Neural progenitor cell (in vitro differentiated cells): ENCODE measurements around the gene DAP. TPM values are rescaled to one million over a fixed set of nuclear protein-coding genes. Genes with fewer than 3 reads are reported as not detected.
A peak's percentile ranks its signal among the peaks of the same experiment; 100 is the strongest.

Source experiments
- DNase-seq: peaks from one replicate; pipeline ENCODE4 v3.0.0-alpha.2; 2016; ENCODE audit warnings: low spot score
- H2AFZ ChIP-seq: fragments of 200-600 bp; sonication (generic); replicated peaks from 2 replicates; pipeline ENCODE4 v1.6.1; 2016; ENCODE audit warnings: antibody characterized with exemption
- H3F3A ChIP-seq: fragments of 200-600 bp; sonication (generic); 2 replicates; pipeline ENCODE4 v1.6.1; 2016; ENCODE audit warnings: antibody characterized with exemption, low read depth
- H3K27ac ChIP-seq: fragments of 200-600 bp; sonication (generic); 2 replicates; pipeline ENCODE4 v1.5.1; 2016; ENCODE audit warnings: mild to moderate bottlenecking
- H3K27me3 ChIP-seq: fragments of 200-600 bp; sonication (generic); 2 replicates; pipeline ENCODE4 v1.6.1; 2016; ENCODE audit warnings: mild to moderate bottlenecking, moderate library complexity
- H3K36me3 ChIP-seq: fragments of 200-600 bp; sonication (generic); 2 replicates; pipeline ENCODE4 v1.5.1; 2016
- H3K4me1 ChIP-seq: fragments of 200-600 bp; sonication (generic); 2 replicates; pipeline ENCODE4 v1.6.1; 2016; ENCODE audit warnings: mixed run types
- H3K4me2 ChIP-seq: fragments of 200-600 bp; sonication (generic); 2 replicates; pipeline ENCODE4 v1.6.1; 2016
- H3K4me3 ChIP-seq: fragments of 200-600 bp; sonication (generic); 2 replicates; pipeline ENCODE4 v1.5.1; 2016
- H3K79me2 ChIP-seq: fragments of 200-600 bp; sonication (generic); 2 replicates; pipeline ENCODE4 v1.6.1; 2016; ENCODE audit warnings: low read depth
- H3K9ac ChIP-seq: fragments of 200-600 bp; sonication (generic); 2 replicates; pipeline ENCODE4 v1.6.1; 2016
- H3K9me3 ChIP-seq: fragments of 200-600 bp; sonication (generic); 2 replicates; pipeline ENCODE4 v1.5.1; 2016; ENCODE audit warnings: low read depth
- H4K20me1 ChIP-seq: fragments of 200-600 bp; sonication (generic); 2 replicates; pipeline ENCODE4 v1.6.1; 2016; ENCODE audit warnings: low read depth
- H3K27ac Mint-ChIP-seq: 3 replicates; pipeline ENCODE4 v1.8.0; 2021; ENCODE audit warnings: mixed read lengths
- H3K27me3 Mint-ChIP-seq: 2 replicates; pipeline ENCODE4 v1.8.0; 2022; ENCODE audit warnings: low read depth, mild to moderate bottlenecking, inconsistent platforms, moderate library complexity, mixed read lengths; ENCODE audit not compliant: insufficient read depth
- H3K36me3 Mint-ChIP-seq: 3 replicates; pipeline ENCODE4 v1.8.0; 2021; ENCODE audit warnings: mixed read lengths
- H3K4me1 Mint-ChIP-seq: 3 replicates; pipeline ENCODE4 v1.8.0; 2021; ENCODE audit warnings: mixed read lengths
- H3K4me3 Mint-ChIP-seq: 3 replicates; pipeline ENCODE4 v1.8.0; 2021; ENCODE audit warnings: mild to moderate bottlenecking, moderate library complexity, mixed read lengths
- H3K9me3 Mint-ChIP-seq: 3 replicates; pipeline ENCODE4 v1.8.0; 2020; ENCODE audit warnings: mixed read lengths
- EZH2 ChIP-seq: fragments of 200-600 bp; sonication (generic); IDR thresholded peaks from 2 replicates; pipeline ENCODE4 v1.6.1; 2017; ENCODE audit warnings: antibody characterized with exemption, mild to moderate bottlenecking, moderate library complexity
- EZH2phosphoT487 ChIP-seq: fragments of 200-600 bp; sonication (generic); IDR thresholded peaks from 2 replicates; pipeline ENCODE4 v1.6.1; 2017; ENCODE audit warnings: antibody characterized with exemption
- total RNA-seq: library from RNA; depleted of rRNA; stranded (reverse); fragments of >200 nt; gene quantifications from 2 replicates; pipeline ENCODE4 v1.2.3, GENCODE V29; 2015; ENCODE audit warnings: low replicate concordance
- TF ChIP-seq, protein P1 (sequence below): fragments of 200-600 bp; sonication (generic); IDR thresholded peaks from 2 replicates; pipeline ENCODE4 v1.5.1; 2017; ENCODE audit warnings: antibody characterized with exemption, mild to moderate bottlenecking

Gene DAP
- total RNA-seq, 1 donor from 2014 or later: 12.2 TPM

DNA sequence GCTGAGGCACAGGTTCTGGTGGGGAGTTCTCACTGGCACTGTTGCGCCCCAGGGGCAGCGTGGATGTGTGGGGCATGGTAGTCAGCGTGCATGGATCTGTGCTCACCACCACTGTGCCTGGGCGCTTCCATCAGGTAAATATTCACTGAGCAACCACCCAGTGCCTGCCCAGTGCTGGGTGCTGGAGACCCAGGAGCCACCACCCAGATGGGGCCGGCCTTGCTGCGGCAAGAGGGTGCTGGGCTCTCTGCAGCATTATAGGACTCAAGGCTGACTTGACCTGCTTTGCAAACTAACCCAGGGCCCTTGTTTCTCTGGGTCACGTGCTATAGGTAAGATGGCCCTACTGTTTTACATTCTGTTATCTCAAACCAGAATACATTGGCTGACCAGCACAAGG, 60.5 kb downstream of the DAP start:
- H3K27me3 ChIP-seq: no peaks in the 10 kb centered on the region
- no peak overlapping the region for H3K4me3 ChIP-seq
- H3K4me1 Mint-ChIP-seq: peaks cover 17% of the 10 kb centered on the region
- no peak overlapping the region for H2AFZ ChIP-seq
- H3K36me3 ChIP-seq: no peaks in the 10 kb centered on the region
- H3K9me3 Mint-ChIP-seq: no peaks in the 10 kb centered on the region
- no peaks in the 10 kb centered on the region for H3K27me3 Mint-ChIP-seq
- DNase-seq: no peak
- H3K27ac ChIP-seq: no peak overlapping the region
- no peak overlapping the region for H3K4me2 ChIP-seq
- H3K36me3 Mint-ChIP-seq: peaks cover 5% of the 10 kb centered on the region
- peaks cover 35% of the 10 kb centered on the region for H4K20me1 ChIP-seq
- no peaks in the 10 kb centered on the region for H3K4me1 ChIP-seq
- H3K79me2 ChIP-seq: no peaks in the 10 kb centered on the region
- TF ChIP-seq EZH2phosphoT487: no peak
- TF ChIP-seq, protein P1, sequence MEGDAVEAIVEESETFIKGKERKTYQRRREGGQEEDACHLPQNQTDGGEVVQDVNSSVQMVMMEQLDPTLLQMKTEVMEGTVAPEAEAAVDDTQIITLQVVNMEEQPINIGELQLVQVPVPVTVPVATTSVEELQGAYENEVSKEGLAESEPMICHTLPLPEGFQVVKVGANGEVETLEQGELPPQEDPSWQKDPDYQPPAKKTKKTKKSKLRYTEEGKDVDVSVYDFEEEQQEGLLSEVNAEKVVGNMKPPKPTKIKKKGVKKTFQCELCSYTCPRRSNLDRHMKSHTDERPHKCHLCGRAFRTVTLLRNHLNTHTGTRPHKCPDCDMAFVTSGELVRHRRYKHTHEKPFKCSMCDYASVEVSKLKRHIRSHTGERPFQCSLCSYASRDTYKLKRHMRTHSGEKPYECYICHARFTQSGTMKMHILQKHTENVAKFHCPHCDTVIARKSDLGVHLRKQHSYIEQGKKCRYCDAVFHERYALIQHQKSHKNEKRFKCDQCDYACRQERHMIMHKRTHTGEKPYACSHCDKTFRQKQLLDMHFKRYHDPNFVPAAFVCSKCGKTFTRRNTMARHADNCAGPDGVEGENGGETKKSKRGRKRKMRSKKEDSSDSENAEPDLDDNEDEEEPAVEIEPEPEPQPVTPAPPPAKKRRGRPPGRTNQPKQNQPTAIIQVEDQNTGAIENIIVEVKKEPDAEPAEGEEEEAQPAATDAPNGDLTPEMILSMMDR: no peak
- TF ChIP-seq EZH2: no peak
- no peak overlapping the region for H3K27ac Mint-ChIP-seq
- H3K9me3 ChIP-seq: no peaks in the 10 kb centered on the region
- H3K9ac ChIP-seq: no peak overlapping the region
- H3F3A ChIP-seq: no peaks in the 10 kb centered on the region
- H3K4me3 Mint-ChIP-seq: no peak overlapping the region

DNA sequence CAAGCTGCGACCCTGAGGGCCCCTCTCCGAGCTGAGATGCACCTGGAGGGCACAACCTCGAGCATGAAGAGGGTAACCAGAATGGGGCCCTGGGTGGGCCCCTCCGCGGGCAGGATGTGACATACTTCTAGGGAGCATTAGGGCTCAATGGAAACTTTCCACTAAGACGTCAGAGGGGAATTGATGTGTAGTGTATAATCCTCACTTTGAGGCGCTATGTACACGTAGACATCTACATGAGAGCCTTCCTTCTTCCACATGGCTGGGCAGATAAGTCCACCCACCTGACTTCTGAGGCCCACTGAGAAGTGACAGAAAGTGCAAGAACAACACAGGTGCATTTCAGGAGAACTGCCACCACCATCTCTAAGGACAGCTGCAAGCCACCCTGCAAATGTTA, 61.0 kb downstream of the DAP start:
- DNase-seq: no peak
- Histone ChIP-seq H3F3A (no peaks in the 10 kb centered on the region), H3K4me3 (no peak overlapping the region), H3K36me3 (no peaks in the 10 kb centered on the region), H3K4me2 (no peak overlapping the region), H3K9me3 (no peaks in the 10 kb centered on the region), H3K79me2 (no peaks in the 10 kb centered on the region), H3K9ac (no peak overlapping the region), H3K4me1 (no peaks in the 10 kb centered on the region), H2AFZ (no peak overlapping the region), H3K27ac (no peak overlapping the region), H4K20me1 (peaks cover 37% of the 10 kb centered on the region), H3K27me3 (no peaks in the 10 kb centered on the region)
- peaks cover 18% of the 10 kb centered on the region for H3K4me1 Mint-ChIP-seq
- peak overlapping the region; percentile 33 for H3K27ac Mint-ChIP-seq
- no peaks in the 10 kb centered on the region for H3K27me3 Mint-ChIP-seq
- no peaks in the 10 kb centered on the region for H3K9me3 Mint-ChIP-seq
- no peak overlapping the region for H3K4me3 Mint-ChIP-seq
- no peak for TF ChIP-seq EZH2
- TF ChIP-seq EZH2phosphoT487: no peak
- TF ChIP-seq, protein P1: no peak
- H3K36me3 Mint-ChIP-seq: peaks cover 5% of the 10 kb centered on the region

DNA sequence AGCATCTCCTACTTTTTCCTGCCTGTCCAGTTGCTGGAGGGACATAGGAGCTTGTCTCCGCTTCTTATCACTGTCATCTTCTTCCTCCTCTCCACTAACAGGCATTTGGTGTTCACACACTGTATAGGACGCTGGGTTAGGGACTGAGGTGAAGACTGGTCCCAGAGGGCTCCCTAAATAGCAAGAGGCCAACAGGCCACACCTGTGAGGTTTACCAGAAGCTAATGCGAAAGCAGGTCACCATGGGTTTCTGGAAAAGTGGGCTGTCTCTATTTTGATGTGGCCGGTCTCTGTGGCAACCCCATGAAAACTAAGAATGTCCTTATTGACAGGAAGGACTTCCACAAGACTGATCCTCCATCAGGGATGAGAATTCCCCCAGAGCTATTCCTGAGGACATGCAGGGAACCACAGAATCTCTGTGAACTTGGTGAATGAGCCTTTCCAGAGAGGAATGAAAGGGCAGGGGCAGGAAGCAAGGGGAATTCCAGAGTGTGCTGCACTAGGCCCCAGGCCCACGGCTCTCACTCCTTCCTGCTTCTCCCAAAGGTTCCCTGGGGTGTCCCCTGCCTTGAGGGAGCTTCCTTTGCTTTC, 61.7 kb downstream of the DAP start:
- Mint-ChIP-seq H3K36me3 (peaks cover 5% of the 10 kb centered on the region), H3K4me3 (no peak overlapping the region), H3K27me3 (no peaks in the 10 kb centered on the region), H3K4me1 (peaks cover 19% of the 10 kb centered on the region), H3K9me3 (no peaks in the 10 kb centered on the region), H3K27ac (no peak overlapping the region)
- H3K36me3 ChIP-seq: no peaks in the 10 kb centered on the region
- no peaks in the 10 kb centered on the region for H3K79me2 ChIP-seq
- no peaks in the 10 kb centered on the region for H3K27me3 ChIP-seq
- no peaks in the 10 kb centered on the region for H3K4me1 ChIP-seq
- no peak overlapping the region for H3K9ac ChIP-seq
- no peaks in the 10 kb centered on the region for H3K9me3 ChIP-seq
- H3K4me3 ChIP-seq: no peak overlapping the region
- H3K27ac ChIP-seq: no peak overlapping the region
- TF ChIP-seq EZH2 (no peak), EZH2phosphoT487 (no peak)
- TF ChIP-seq, protein P1: no peak
- no peak overlapping the region for H2AFZ ChIP-seq
- no peak for DNase-seq
- H3K4me2 ChIP-seq: no peak overlapping the region
- no peaks in the 10 kb centered on the region for H3F3A ChIP-seq
- H4K20me1 ChIP-seq: peaks cover 41% of the 10 kb centered on the region
